ENCODE measurements around the gene PRIMPOL. TPM values are rescaled to one million over a fixed set of nuclear protein-coding genes. Genes with fewer than 3 reads are reported as not detected.
A peak's percentile ranks its signal among the peaks of the same experiment; 100 is the strongest.

The PRIMPOL gene
- total and polyA plus RNA-seq, 9 donors = 22.9 to 32.6 (median 25.5) TPM

DNA sequence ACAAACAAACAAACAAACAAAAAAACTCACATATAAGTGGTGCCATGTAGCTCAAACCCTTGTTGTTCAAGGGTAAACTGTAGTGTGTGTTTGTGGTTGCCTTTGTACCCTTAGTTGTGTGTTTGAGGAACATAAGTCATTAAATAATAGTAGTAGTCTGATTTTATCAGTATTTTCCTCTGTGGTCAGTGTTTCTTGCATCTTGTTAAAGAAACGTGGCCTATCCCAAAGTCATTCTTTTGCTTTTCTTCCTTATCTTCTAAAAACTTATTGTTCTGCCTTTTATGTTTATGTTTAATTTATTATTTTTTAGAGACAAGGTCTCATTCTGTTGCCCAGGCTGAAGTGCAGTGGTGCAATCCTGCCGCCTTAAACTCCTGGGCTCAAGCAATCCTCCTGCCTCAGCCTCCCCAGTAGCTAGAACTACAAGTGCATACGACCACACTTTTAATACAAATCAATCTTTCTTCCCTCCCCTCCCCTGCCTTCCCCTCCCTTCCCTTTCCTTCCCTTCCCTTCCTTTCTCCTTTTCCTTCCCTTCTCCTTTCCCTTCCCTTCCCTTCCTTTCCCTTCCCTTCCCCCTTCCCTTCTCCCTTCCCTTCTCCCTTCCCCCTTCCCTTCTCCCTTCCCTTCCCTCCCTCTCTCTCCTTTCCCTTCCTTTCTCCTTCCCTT, 26.4 kb downstream of the PRIMPOL start:
- 83% methylated on average over 2 of the region's 3 CpGs for WGBS (ENCODE audit: insufficient coverage)
- Histone ChIP-seq H3K36me3 (ENCODE audit: control insufficient read depth, insufficient read depth, low read length) (peaks cover 31% of the 10 kb centered on the region), H3K27me3 (ENCODE audit: control insufficient read depth, insufficient read depth, low read length) (no peaks in the 10 kb centered on the region), H3K9me3 (replicated peaks; ENCODE audit: control insufficient read depth, low read depth, low read length) (no peaks in the 10 kb centered on the region), H3K4me1 (ENCODE audit: control insufficient read depth, insufficient read depth, low read length) (no peaks in the 10 kb centered on the region), H3K4me3 (ENCODE audit: low read length) (no peak overlapping the region), H3K27ac (ENCODE audit: low read length) (no peak overlapping the region)
- DNase-seq = no peak

DNA sequence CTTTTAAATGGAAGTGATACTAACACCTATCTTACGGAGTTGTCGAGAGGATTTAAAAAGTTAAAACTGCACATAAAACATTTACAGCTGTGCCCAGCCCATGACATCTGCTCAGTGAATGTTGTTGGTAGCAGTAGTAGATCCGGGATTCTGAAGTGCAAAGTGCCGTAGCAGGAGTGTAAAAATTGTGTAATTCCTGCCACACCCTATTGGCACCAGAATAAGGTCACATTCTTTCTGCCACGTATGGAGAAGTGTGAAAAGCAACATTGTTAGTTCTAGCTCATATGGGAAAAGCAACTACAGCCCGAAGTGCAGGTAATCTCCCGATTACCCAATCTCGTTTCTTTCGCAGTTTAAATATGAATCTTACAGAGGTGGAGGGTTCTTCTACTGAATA, 31.2 kb downstream of the PRIMPOL start:
- DNase-seq = no peak
- H3K4me1 ChIP-seq (ENCODE audit: control insufficient read depth, insufficient read depth, low read length) = no peaks in the 10 kb centered on the region
- H3K27ac ChIP-seq (ENCODE audit: low read length) = no peak overlapping the region
- H3K27me3 ChIP-seq (ENCODE audit: control insufficient read depth, insufficient read depth, low read length) = no peaks in the 10 kb centered on the region
- peaks cover 15% of the 10 kb centered on the region for H3K36me3 ChIP-seq (ENCODE audit: control insufficient read depth, insufficient read depth, low read length)
- 51% methylated on average over 2 of the region's 9 CpGs for WGBS (ENCODE audit: insufficient coverage)
- H3K4me3 ChIP-seq (ENCODE audit: low read length) = no peak overlapping the region
- no peaks in the 10 kb centered on the region for H3K9me3 ChIP-seq (replicated peaks; ENCODE audit: control insufficient read depth, low read depth, low read length)

DNA sequence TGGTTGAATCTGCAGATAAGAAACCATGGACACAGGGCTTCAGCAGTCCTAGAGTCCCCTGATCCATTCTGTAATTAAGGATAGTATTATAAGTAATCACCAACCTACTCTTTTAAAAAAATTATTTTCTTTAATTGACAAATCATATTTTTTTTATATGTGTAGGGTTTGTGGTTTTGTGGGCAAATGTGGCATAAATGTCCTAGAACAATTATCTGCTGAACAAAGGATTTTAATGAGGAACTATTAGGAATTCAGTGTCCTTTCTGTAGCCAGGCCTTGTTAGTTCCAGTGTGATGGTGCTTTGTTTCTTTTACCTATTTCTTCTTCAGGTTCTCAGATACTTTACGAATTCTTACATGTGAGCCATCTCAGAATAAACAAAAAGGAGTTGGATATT, 32.4 kb downstream of the PRIMPOL start:
- Histone ChIP-seq H3K9me3 (replicated peaks; ENCODE audit: control insufficient read depth, low read depth, low read length) (no peaks in the 10 kb centered on the region), H3K27me3 (ENCODE audit: control insufficient read depth, insufficient read depth, low read length) (no peaks in the 10 kb centered on the region), H3K4me3 (ENCODE audit: low read length) (no peak overlapping the region), H3K36me3 (ENCODE audit: control insufficient read depth, insufficient read depth, low read length) (peaks cover 21% of the 10 kb centered on the region), H3K27ac (ENCODE audit: low read length) (no peak overlapping the region), H3K4me1 (ENCODE audit: control insufficient read depth, insufficient read depth, low read length) (no peaks in the 10 kb centered on the region)
- WGBS (ENCODE audit: insufficient coverage) = no CpG with 5 or more reads among the region's 1 CpG
- DNase-seq = no peak

DNA sequence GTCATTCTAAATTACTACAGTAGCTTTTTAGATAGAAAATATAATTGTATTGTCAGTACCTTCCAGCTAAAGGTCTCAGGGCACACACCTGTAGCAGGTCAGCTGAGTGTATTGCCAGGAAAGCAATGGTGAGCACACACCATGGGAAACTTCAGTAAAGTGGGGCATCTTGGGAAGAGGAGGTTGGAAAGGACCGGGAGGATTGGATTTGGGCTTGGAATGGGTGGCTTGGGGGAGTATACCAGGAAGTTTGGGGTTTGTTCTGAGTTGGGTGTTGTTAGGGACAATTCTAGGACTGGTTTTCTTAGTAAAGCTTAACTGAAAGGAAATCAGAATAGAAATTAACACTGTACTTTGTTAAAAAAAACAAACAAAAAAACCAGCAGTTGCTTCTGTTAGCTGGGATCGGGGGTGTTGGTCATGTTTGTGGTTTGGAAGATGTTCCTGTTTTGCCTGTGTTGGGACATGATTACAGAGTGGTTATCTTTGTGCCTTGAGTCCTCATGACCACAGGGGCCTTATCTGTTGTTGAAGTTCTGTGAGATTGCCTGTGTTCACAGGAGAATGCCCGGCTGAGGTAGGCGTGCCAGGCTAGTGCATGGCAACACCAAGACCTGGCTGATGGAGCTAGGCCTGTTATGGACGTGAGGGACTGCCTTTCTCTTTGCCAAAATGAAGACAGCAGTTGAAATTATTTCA, 35.1 kb downstream of the PRIMPOL start:
- peaks cover 19% of the 10 kb centered on the region for H3K36me3 ChIP-seq (ENCODE audit: control insufficient read depth, insufficient read depth, low read length)

DNA sequence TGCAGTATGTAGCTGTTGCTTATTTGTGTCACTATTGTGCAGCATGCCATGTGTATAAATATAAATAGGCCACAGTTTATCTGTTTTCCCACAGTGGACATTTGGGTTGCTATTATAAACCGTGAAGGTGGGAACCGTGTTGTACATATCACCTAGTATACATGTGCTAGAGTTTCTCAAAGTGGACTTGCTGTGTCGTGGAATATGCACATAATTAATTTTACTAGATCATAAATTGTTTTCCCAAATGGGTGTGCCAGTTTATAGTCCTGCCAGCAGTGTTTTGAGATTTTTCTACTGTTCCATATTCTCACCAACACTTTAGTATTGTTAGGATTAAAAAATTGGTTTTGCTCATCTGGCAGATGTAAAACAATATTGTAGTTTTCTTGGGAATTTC, 38.5 kb downstream of the PRIMPOL start:
- DNase-seq = no peak
- Histone ChIP-seq H3K4me3 (ENCODE audit: low read length) (no peak overlapping the region), H3K27ac (ENCODE audit: low read length) (no peak overlapping the region), H3K27me3 (ENCODE audit: control insufficient read depth, insufficient read depth, low read length) (no peaks in the 10 kb centered on the region), H3K36me3 (ENCODE audit: control insufficient read depth, insufficient read depth, low read length) (peaks cover 7% of the 10 kb centered on the region), H3K4me1 (ENCODE audit: control insufficient read depth, insufficient read depth, low read length) (no peaks in the 10 kb centered on the region), H3K9me3 (replicated peaks; ENCODE audit: control insufficient read depth, low read depth, low read length) (no peaks in the 10 kb centered on the region)
- no CpG with 5 or more reads among the region's 3 CpGs for WGBS (ENCODE audit: insufficient coverage)

More for the DNA sequence above, 35.1 kb downstream of the PRIMPOL start:
- Histone ChIP-seq H3K4me1 (ENCODE audit: control insufficient read depth, insufficient read depth, low read length) (no peaks in the 10 kb centered on the region), H3K27ac (ENCODE audit: low read length) (no peak overlapping the region), H3K4me3 (ENCODE audit: low read length) (no peak overlapping the region), H3K9me3 (replicated peaks; ENCODE audit: control insufficient read depth, low read depth, low read length) (no peaks in the 10 kb centered on the region), H3K27me3 (ENCODE audit: control insufficient read depth, insufficient read depth, low read length) (no peaks in the 10 kb centered on the region)
- DNase-seq = peak; percentile 10
- WGBS (ENCODE audit: insufficient coverage) = 97% methylated on average over 3 of the region's 5 CpGs

DNA sequence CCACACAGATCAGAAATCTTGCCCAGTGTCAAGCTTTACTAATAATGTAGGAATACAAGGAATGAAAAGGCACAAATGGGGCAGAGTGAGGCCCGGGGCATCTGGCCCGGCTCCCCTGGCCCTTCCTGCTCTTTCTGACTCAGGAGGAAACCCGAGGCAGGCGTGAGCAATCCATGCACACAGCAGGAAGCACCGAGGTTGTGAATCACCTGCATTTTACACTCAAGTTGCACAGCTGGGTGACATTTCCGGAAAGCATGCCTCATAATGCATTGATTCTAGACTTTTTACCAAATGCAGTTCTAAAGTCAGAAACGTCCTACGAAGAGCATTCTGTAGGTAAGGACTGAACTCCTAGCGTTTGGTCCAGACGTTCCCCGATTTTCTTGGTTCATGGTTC, 38.9 kb downstream of the PRIMPOL start:
- Histone ChIP-seq H3K36me3 (ENCODE audit: control insufficient read depth, insufficient read depth, low read length) (peaks cover 6% of the 10 kb centered on the region), H3K27me3 (ENCODE audit: control insufficient read depth, insufficient read depth, low read length) (no peaks in the 10 kb centered on the region), H3K27ac (ENCODE audit: low read length) (no peak overlapping the region), H3K9me3 (replicated peaks; ENCODE audit: control insufficient read depth, low read depth, low read length) (no peaks in the 10 kb centered on the region), H3K4me1 (ENCODE audit: control insufficient read depth, insufficient read depth, low read length) (no peaks in the 10 kb centered on the region), H3K4me3 (ENCODE audit: low read length) (no peak overlapping the region)
- DNase-seq = peak; percentile 5
- WGBS (ENCODE audit: insufficient coverage) = 37% methylated on average over 10 of the region's 11 CpGs

DNA sequence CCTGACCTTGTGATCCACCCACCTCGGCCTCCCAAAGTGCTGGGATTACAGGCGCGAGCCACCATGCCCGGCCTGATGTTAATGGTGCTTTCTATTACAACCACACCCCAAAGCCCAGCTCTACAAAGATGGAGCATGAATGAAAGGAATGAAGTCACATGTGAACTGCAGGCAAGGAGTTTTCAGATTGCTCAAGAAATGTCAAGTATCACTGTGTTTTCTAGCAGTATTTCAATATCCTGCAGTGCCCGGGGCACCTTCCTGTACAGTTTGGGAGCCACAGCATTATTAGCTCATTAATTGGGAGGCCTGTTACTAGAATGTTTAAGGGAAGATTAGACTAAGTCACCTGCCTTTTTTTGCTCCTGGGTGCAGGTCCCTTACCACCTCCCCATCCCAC, 40.1 kb downstream of the PRIMPOL start:
- Histone ChIP-seq H3K27me3 (ENCODE audit: control insufficient read depth, insufficient read depth, low read length) (no peaks in the 10 kb centered on the region), H3K4me3 (ENCODE audit: low read length) (no peak overlapping the region), H3K4me1 (ENCODE audit: control insufficient read depth, insufficient read depth, low read length) (no peaks in the 10 kb centered on the region), H3K36me3 (ENCODE audit: control insufficient read depth, insufficient read depth, low read length) (peaks cover 13% of the 10 kb centered on the region), H3K9me3 (replicated peaks; ENCODE audit: control insufficient read depth, low read depth, low read length) (no peaks in the 10 kb centered on the region), H3K27ac (ENCODE audit: low read length) (no peak overlapping the region)
- no peak for DNase-seq
- no CpG with 5 or more reads among the region's 5 CpGs for WGBS (ENCODE audit: insufficient coverage)

DNA sequence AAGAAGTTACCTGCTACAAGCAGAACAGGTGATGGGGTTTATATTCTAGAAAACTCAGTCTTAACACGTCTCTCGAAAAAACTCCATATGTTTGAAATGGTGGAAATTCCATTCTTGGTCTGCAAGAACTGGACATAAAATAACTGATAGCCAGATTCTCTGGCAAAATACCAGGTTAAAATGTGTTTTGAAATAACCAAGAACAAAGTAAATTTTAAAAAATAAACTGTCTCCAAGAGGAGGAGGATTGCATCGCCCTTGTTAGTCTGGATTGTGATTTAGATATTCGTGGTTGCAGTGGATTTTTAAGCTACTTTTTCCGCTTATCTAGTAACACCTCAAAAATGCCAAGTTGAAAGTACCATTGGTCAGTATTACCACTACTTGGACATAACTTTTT, 43.5 kb downstream of the PRIMPOL start:
- H3K27me3 ChIP-seq (ENCODE audit: control insufficient read depth, insufficient read depth, low read length) = no peaks in the 10 kb centered on the region
- DNase-seq = no peak
- no CpG with 5 or more reads among the region's 5 CpGs for WGBS (ENCODE audit: insufficient coverage)
- H3K27ac ChIP-seq (ENCODE audit: low read length) = no peak overlapping the region
- H3K36me3 ChIP-seq (ENCODE audit: control insufficient read depth, insufficient read depth, low read length) = peaks cover 12% of the 10 kb centered on the region
- no peaks in the 10 kb centered on the region for H3K9me3 ChIP-seq (replicated peaks; ENCODE audit: control insufficient read depth, low read depth, low read length)
- no peaks in the 10 kb centered on the region for H3K4me1 ChIP-seq (ENCODE audit: control insufficient read depth, insufficient read depth, low read length)
- H3K4me3 ChIP-seq (ENCODE audit: low read length) = no peak overlapping the region

DNA sequence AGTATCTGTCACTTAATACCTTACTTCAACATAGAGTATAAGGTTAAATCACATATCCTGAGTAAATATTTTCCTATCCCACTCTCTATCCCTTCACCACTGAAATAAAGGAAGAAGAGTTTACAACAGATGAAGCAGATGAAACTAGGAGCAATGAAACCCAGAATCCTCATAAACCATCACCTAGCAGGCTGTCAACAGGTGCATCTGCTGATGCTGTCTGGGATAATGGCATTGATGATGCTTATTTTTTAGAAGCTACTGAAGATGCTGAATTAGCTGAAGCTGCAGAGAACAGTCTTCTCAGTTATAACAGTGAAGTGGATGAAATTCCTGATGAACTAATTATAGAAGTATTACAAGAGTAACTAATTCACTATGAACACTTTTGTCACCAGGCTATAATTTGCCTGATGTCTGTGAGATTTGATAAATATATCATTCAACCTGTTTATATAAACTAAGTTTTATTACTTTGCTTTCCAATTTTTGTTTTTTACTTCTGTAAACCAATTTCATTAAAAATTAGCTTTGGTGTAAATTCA, 44.9 kb downstream of the PRIMPOL start:
- H3K36me3 ChIP-seq (ENCODE audit: control insufficient read depth, insufficient read depth, low read length) = peaks cover 12% of the 10 kb centered on the region
- no peaks in the 10 kb centered on the region for H3K27me3 ChIP-seq (ENCODE audit: control insufficient read depth, insufficient read depth, low read length)
- no peak overlapping the region for H3K4me3 ChIP-seq (ENCODE audit: low read length)
- no peaks in the 10 kb centered on the region for H3K9me3 ChIP-seq (replicated peaks; ENCODE audit: control insufficient read depth, low read depth, low read length)
- DNase-seq = no peak
- no peaks in the 10 kb centered on the region for H3K4me1 ChIP-seq (ENCODE audit: control insufficient read depth, insufficient read depth, low read length)
- H3K27ac ChIP-seq (ENCODE audit: low read length) = no peak overlapping the region

DNA sequence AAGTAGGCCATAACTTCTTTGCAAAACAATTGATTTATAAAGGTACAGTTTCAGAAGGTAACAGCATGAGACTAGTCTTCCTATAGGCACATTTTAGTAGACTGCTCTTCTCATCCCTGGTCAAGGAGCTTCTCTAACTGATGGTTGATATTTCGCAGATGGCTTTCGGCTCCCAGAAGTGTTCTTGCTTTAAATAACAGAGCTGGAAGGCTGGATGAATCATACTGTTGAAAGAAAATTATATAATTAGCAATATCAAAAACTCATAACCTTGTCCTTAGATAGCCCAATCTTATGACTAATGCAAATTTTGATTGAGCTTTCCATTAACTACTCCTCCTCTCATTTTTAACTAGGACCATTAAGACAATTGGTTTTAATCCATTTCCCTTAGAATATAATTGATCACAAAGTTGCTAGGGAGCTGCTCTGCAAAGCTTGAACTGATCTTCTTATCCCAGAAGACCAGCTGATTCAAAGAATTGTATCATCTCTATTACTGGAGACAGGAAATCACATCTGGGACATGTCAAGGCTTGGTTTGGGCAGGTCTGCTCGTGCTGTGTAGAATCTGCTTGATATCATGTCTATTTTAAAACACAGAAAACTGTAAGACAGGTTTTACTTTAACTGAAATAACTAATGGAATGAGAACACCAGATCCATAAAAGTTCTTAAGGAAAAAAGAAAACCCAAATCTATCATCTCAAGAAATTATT, 45.8 kb downstream of the PRIMPOL start:
- H3K36me3 ChIP-seq (ENCODE audit: control insufficient read depth, insufficient read depth, low read length) = peaks cover 15% of the 10 kb centered on the region
- DNase-seq = no peak
- WGBS (ENCODE audit: insufficient coverage) = no CpG with 5 or more reads among the region's 3 CpGs
- H3K4me3 ChIP-seq (ENCODE audit: low read length) = no peak overlapping the region
- H3K4me1 ChIP-seq (ENCODE audit: control insufficient read depth, insufficient read depth, low read length) = no peaks in the 10 kb centered on the region
- no peak overlapping the region for H3K27ac ChIP-seq (ENCODE audit: low read length)
- H3K27me3 ChIP-seq (ENCODE audit: control insufficient read depth, insufficient read depth, low read length) = no peaks in the 10 kb centered on the region
- no peaks in the 10 kb centered on the region for H3K9me3 ChIP-seq (replicated peaks; ENCODE audit: control insufficient read depth, low read depth, low read length)

All from muscle of leg (tissue), 11 donors.